ENCODE measurements around the gene AHNAK. TPM values are rescaled to one million over a fixed set of nuclear protein-coding genes. Genes with fewer than 3 reads are reported as not detected.

Gene AHNAK
- total RNA-seq, 1 donor from 2014 or later = 226 TPM

GRCh38 chr11:62559204-62559603 is 12.6 kb upstream of the AHNAK start:
- no peak for TF ChIP-seq CTCF (IDR thresholded peaks at IDR 0.05; ENCODE audit: insufficient read depth, low read length, poor library complexity, severe bottlenecking)
- Histone ChIP-seq H3K27me3 (ENCODE audit: control insufficient read depth, insufficient read depth, low read length) (no peaks in the 10 kb centered on the region), H3K36me3 (ENCODE audit: control insufficient read depth, insufficient read depth, low read length) (peaks cover 1% of the 10 kb centered on the region), H3K4me3 (ENCODE audit: low read depth, low read length) (no peak overlapping the region)
- DNase-seq (ENCODE audit: low read depth) = no peak

DNA sequence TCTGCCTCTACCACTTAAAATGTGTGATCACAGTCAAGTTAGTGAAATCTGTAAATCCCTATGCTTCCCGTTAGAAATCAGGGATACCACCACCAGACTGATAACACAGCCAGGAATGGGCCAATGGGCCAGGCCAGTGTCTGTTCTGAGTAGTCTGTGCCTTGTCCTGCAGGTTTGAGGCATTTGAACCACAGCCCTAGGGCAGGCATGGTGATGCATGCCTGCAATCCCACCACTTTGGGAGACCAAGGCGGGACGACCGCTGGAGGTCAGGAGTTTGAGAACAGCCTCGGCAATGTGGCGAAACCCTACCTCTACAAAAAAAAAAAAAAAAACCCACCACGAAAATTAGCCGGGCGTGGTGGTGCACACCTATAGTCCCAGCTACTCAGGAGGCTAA is 12.1 kb upstream of the AHNAK start:
- no peak for TF ChIP-seq CTCF (IDR thresholded peaks at IDR 0.05; ENCODE audit: insufficient read depth, low read length, poor library complexity, severe bottlenecking)
- Histone ChIP-seq H3K36me3 (ENCODE audit: control insufficient read depth, insufficient read depth, low read length) (peaks cover 1% of the 10 kb centered on the region), H3K27me3 (ENCODE audit: control insufficient read depth, insufficient read depth, low read length) (no peaks in the 10 kb centered on the region), H3K4me3 (ENCODE audit: low read depth, low read length) (no peak overlapping the region)
- no peak for DNase-seq (ENCODE audit: low read depth)

- no peaks in the 10 kb centered on the region for H3K27me3 ChIP-seq (ENCODE audit: control insufficient read depth, insufficient read depth, low read length)
- no peak for DNase-seq (ENCODE audit: low read depth)
These were observed 10.4 kb upstream of the AHNAK start for GRCh38 chr11:62556875-62557631.

GRCh38 chr11:62556108-62556874 is 9.7 kb upstream of the AHNAK start:
- no peak for TF ChIP-seq CTCF (IDR thresholded peaks at IDR 0.05; ENCODE audit: insufficient read depth, low read length, poor library complexity, severe bottlenecking)
- Histone ChIP-seq H3K27me3 (ENCODE audit: control insufficient read depth, insufficient read depth, low read length) (no peaks in the 10 kb centered on the region), H3K36me3 (ENCODE audit: control insufficient read depth, insufficient read depth, low read length) (peaks cover 1% of the 10 kb centered on the region), H3K4me3 (ENCODE audit: low read depth, low read length) (no peak overlapping the region)
- DNase-seq (ENCODE audit: low read depth) = peak; percentile 88

More at GRCh38 chr11:62556875-62557631, 10.4 kb upstream of the AHNAK start:
- H3K4me3 ChIP-seq (ENCODE audit: low read depth, low read length) = no peak overlapping the region
- TF ChIP-seq CTCF (IDR thresholded peaks at IDR 0.05; ENCODE audit: insufficient read depth, low read length, poor library complexity, severe bottlenecking) = no peak
- peaks cover 1% of the 10 kb centered on the region for H3K36me3 ChIP-seq (ENCODE audit: control insufficient read depth, insufficient read depth, low read length)

- no peak for TF ChIP-seq CTCF (IDR thresholded peaks at IDR 0.05; ENCODE audit: insufficient read depth, low read length, poor library complexity, severe bottlenecking)
These were observed 9.0 kb upstream of the AHNAK start for GRCh38 chr11:62555464-62556107.

More at GRCh38 chr11:62555464-62556107, 9.0 kb upstream of the AHNAK start:
- DNase-seq (ENCODE audit: low read depth) = no peak
- no peaks in the 10 kb centered on the region for H3K27me3 ChIP-seq (ENCODE audit: control insufficient read depth, insufficient read depth, low read length)
- H3K36me3 ChIP-seq (ENCODE audit: control insufficient read depth, insufficient read depth, low read length) = peaks cover 1% of the 10 kb centered on the region
- H3K4me3 ChIP-seq (ENCODE audit: low read depth, low read length) = no peak overlapping the region

All from kidney epithelial cell (primary cell).